Endothelial cell of umbilical vein (primary cell): ENCODE results near the gene SPINT2. TPM values are rescaled to one million over a fixed set of nuclear protein-coding genes. Genes with fewer than 3 reads are reported as not detected.

Experiments used
- BruUV-seq: library from RNA; stranded (reverse); fragments of 400-500 nt; replicated peaks from 2 replicates; lab custom pipeline; 2021; lab: Mats Ljungman, UMichigan
- CTCF ChIA-PET: fragments of 300-600, 350-600 bp; sonication (Branson Sonifier 250); formaldehyde crosslinking; loops from one replicate; lab custom pipeline; 2021; ENCODE audit warnings: antibody characterized with exemption, inconsistent platforms; lab: Charles Lee
- POLR2A ChIA-PET: fragments of 300-600, 350-600 bp; sonication (Branson Sonifier 250); formaldehyde crosslinking; loops from one replicate; lab custom pipeline; 2021; ENCODE audit warnings: antibody characterized with exemption, inconsistent platforms; lab: Charles Lee
- DNase-seq: peaks from one replicate; pipeline ENCODE4 v3.0.0-alpha.2; 2011; ENCODE audit warnings: low read depth, low spot score
- FAIRE-seq: peaks from 2 replicates; lab custom pipeline; 2011; peaks lifted over from hg19 to GRCh38; lab: Jason Lieb, UNC
- H2AFZ ChIP-seq: 2 replicates; pipeline ENCODE4 v1.6.0; 2012; ENCODE audit warnings: low read depth, low read length, control low read depth, inconsistent platforms
- H3K27ac ChIP-seq: 2 replicates; pipeline ENCODE4 v1.5.1; 2011; ENCODE audit warnings: low read depth, mild to moderate bottlenecking, control low read depth, low read length, moderate library complexity; ENCODE audit not compliant: insufficient read depth
- H3K27me3 ChIP-seq, 2 experiments: 2 replicates each; pipeline versions ENCODE4 v1.6.0 to v1.6.1; 2011; ENCODE audit warnings: low read length in 2 of 2, mixed read lengths in 1 of 2; ENCODE audit not compliant: control insufficient read depth in 2 of 2, insufficient read depth in 2 of 2
- H3K36me3 ChIP-seq, 2 experiments: 2 replicates in 1 of 2; 3 replicates in 1 of 2; pipeline ENCODE4 v1.5.1; 2011; ENCODE audit warnings: low read length in 2 of 2, mild to moderate bottlenecking in 1 of 2, moderate library complexity in 1 of 2; ENCODE audit not compliant: control insufficient read depth in 2 of 2, insufficient read depth in 2 of 2; ENCODE audit errors: extremely low read depth in 1 of 2
- H3K4me1 ChIP-seq: 3 replicates; pipeline ENCODE4 v1.5.1; 2011; ENCODE audit warnings: mild to moderate bottlenecking, low read length; ENCODE audit not compliant: control insufficient read depth, insufficient read depth; ENCODE audit errors: extremely low read depth
- H3K4me2 ChIP-seq: 2 replicates; pipeline ENCODE4 v1.6.1; 2011; ENCODE audit warnings: low read length, control low read depth, mixed read lengths; ENCODE audit not compliant: insufficient read depth
- H3K4me3 ChIP-seq, 3 experiments: fragments of 200-600 bp in 1 of 3; sonication (generic), shearing (Covaris generic) in 1 of 3; replicated peaks in 1 of 3; 2 replicates each; pipeline ENCODE4 v1.5.1; 2011 to 2016; ENCODE audit warnings: control low read depth in 3 of 3, low read length in 3 of 3, mild to moderate bottlenecking in 2 of 3, inconsistent platforms in 1 of 3, low read depth in 1 of 3, moderate library complexity in 1 of 3; ENCODE audit not compliant: insufficient read depth in 1 of 3
- H3K79me2 ChIP-seq: 2 replicates; pipeline ENCODE4 v1.6.0; 2012; ENCODE audit warnings: low read length, inconsistent platforms; ENCODE audit not compliant: control insufficient read depth, insufficient read depth
- H3K9ac ChIP-seq: replicated peaks from 2 replicates; pipeline ENCODE3; 2011; ENCODE audit warnings: low read length, control low read depth; ENCODE audit not compliant: insufficient read depth; ENCODE audit errors: extremely low read depth
- H3K9me1 ChIP-seq: replicated peaks from 3 replicates; pipeline ENCODE4 v1.6.0; 2011; ENCODE audit warnings: mild to moderate bottlenecking, low read length; ENCODE audit not compliant: control insufficient read depth, insufficient read depth; ENCODE audit errors: extremely low read depth
- H3K9me3 ChIP-seq: replicated peaks from 2 replicates; pipeline ENCODE4 v1.5.1; 2012; ENCODE audit warnings: low read length, inconsistent platforms; ENCODE audit not compliant: control insufficient read depth, insufficient read depth
- H4K20me1 ChIP-seq: replicated peaks from 2 replicates; pipeline ENCODE3; 2011; ENCODE audit warnings: mild to moderate bottlenecking, low read length; ENCODE audit not compliant: control insufficient read depth, insufficient read depth; ENCODE audit errors: extremely low read depth
- EZH2 ChIP-seq: IDR thresholded peaks from 2 replicates; pipeline ENCODE4 v1.6.1; 2012; ENCODE audit warnings: borderline replicate concordance, low read depth, mild to moderate bottlenecking, moderate library complexity, low read length, inconsistent platforms; ENCODE audit not compliant: severe bottlenecking
- GATA2 ChIP-seq: IDR thresholded peaks from 2 replicates; pipeline ENCODE4 v1.7.0; 2011; ENCODE audit warnings: low read depth, mild to moderate bottlenecking, moderate library complexity, mixed read lengths, low read length; ENCODE audit not compliant: insufficient read length, insufficient read depth
- JUN ChIP-seq: IDR thresholded peaks from 2 replicates; pipeline ENCODE4 v1.6.1; 2011; ENCODE audit warnings: borderline replicate concordance, low read depth; ENCODE audit not compliant: insufficient read length, insufficient read depth
- MYC ChIP-seq: IDR thresholded peaks from one replicate; pipeline ENCODE4 v1.6.1; 2011; ENCODE audit warnings: mild to moderate bottlenecking, low read depth, low read length
- POLR2A ChIP-seq: IDR thresholded peaks from 2 replicates; pipeline ENCODE4 v1.6.1; 2012; ENCODE audit warnings: low read depth, mild to moderate bottlenecking, control low read depth, low read length
- dilution Hi-C: fragments of 300-500 bp; cut with MboI; formaldehyde crosslinking; loops from one replicate; pipeline ENCODE4 v1.15.0; 2019; ENCODE audit warnings: low sequenced_read_pairs; ENCODE audit not compliant: extremely low pct_ligation_motif_present
- intact Hi-C: fragments of 100-400 bp; cut with micrococcal nuclease; formaldehyde crosslinking; loops from one replicate; pipeline ENCODE4 v1.10.0; 2022
- polyA plus RNA-seq, 4 experiments: library from polyadenylated mRNA; depleted of rRNA in 3 of 4; stranded (reverse) in 3 of 4; unstranded in 1 of 4; fragments of >200 nt; gene quantifications; 2 replicates each; pipeline versions ENCODE4 v1.2.1 to v1.2.3, GENCODE V29; 2011 to 2012; ENCODE audit warnings: missing spikeins in 1 of 4
- total RNA-seq: library from RNA; stranded (reverse); gene quantifications from 2 replicates; pipeline ENCODE4 v1.2.3, GENCODE V29; 2021
- TF ChIP-seq, protein P1 (sequence below): IDR thresholded peaks from 2 replicates; pipeline ENCODE4 v1.6.1; 2011; ENCODE audit not compliant: insufficient read depth, insufficient read length
- TF ChIP-seq, protein P2 (sequence below), 2 donors: IDR thresholded peaks; 1 replicate in 1 of 2; 2 replicates in 1 of 2; pipeline ENCODE4 v1.5.1; 2011; ENCODE audit warnings: low read length in 2 of 2, mild to moderate bottlenecking in 2 of 2, moderate library complexity in 2 of 2, control low read depth in 1 of 2, inconsistent platforms in 1 of 2, low read depth in 1 of 2; ENCODE audit not compliant: insufficient read depth in 1 of 2; ENCODE audit errors: extremely low read depth in 1 of 2

The SPINT2 gene
- total and polyA plus RNA-seq, 2 donors (not counting 3 experiments of a cell fraction or from before 2014, with no cell fraction given): 28.9 to 46.6 TPM

DNA sequence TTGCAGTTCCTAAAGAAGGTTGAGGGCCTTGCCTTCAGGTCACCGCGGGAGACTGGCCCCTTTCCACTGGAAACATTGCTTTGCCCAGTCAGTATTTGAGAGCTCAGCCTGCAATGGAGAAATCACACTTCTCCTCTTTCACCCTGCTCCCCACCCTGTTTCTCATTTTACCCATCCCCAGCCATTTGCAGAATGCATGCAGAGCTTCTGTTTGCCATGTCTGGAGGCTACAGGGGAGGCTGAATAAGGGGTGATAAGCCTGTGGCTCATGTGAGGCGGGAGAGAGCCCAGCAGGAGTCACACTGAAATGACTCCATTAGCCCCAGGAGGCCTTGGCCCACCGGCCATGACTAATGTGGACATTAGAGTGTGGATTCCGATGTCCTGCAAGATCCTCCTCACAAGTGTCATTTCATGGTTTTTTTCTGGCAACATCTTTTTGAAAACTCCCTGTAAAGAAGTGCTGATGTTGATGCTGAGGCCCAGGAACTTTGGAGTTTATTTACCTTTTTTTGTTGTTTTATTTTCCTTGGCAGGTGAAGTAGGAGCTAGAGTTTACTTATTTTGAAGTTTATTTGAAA lies 6.3 kb downstream of the SPINT2 start:
- no peak for FAIRE-seq
- no peaks in the 10 kb centered on the region for H3K27me3 ChIP-seq
- H3K4me2 ChIP-seq: no peak overlapping the region
- no peaks in the 10 kb centered on the region for H4K20me1 ChIP-seq
- ChIA-PET CTCF (interaction anchor here (1.8 kb wide), 1 partner anchor 15 kb away, joined by 4 read pairs; no protein-coding TSS in a partner anchor), POLR2A (no interaction called here)
- H3K27ac ChIP-seq: no peak overlapping the region
- no peak overlapping the region for H3K4me3 ChIP-seq
- peaks cover 21% of the 10 kb centered on the region for H3K4me1 ChIP-seq
- dilution Hi-C loops: no loop called here
- H3K9ac ChIP-seq: no peak overlapping the region
- no peak for TF ChIP-seq EZH2
- TF ChIP-seq JUN: no peak
- TF ChIP-seq MYC: no peak
- no peak for TF ChIP-seq POLR2A
- TF ChIP-seq, protein P1, sequence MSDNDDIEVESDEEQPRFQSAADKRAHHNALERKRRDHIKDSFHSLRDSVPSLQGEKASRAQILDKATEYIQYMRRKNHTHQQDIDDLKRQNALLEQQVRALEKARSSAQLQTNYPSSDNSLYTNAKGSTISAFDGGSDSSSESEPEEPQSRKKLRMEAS: no peak
- no peak for TF ChIP-seq GATA2
- TF ChIP-seq, protein P2, sequence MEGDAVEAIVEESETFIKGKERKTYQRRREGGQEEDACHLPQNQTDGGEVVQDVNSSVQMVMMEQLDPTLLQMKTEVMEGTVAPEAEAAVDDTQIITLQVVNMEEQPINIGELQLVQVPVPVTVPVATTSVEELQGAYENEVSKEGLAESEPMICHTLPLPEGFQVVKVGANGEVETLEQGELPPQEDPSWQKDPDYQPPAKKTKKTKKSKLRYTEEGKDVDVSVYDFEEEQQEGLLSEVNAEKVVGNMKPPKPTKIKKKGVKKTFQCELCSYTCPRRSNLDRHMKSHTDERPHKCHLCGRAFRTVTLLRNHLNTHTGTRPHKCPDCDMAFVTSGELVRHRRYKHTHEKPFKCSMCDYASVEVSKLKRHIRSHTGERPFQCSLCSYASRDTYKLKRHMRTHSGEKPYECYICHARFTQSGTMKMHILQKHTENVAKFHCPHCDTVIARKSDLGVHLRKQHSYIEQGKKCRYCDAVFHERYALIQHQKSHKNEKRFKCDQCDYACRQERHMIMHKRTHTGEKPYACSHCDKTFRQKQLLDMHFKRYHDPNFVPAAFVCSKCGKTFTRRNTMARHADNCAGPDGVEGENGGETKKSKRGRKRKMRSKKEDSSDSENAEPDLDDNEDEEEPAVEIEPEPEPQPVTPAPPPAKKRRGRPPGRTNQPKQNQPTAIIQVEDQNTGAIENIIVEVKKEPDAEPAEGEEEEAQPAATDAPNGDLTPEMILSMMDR (IDR thresholded peaks at IDR 0.05; ENCODE audit: extremely low read depth in 1 of 2, insufficient read depth in 1 of 2, low read depth in 1 of 2, low read length in 2 of 2): no peak
- no peaks in the 10 kb centered on the region for H3K9me1 ChIP-seq
- no peak overlapping the region for H2AFZ ChIP-seq
- H3K9me3 ChIP-seq: no peaks in the 10 kb centered on the region
- H3K36me3 ChIP-seq: no peaks in the 10 kb centered on the region
- intact Hi-C loops: no loop called here
- no TSS peak for BruUV-seq
- no peaks in the 10 kb centered on the region for H3K79me2 ChIP-seq
- DNase-seq: no peak
